Measurements from ENCODE around the gene TMEM186. TPM values are rescaled to one million over a fixed set of nuclear protein-coding genes. Genes with fewer than 3 reads are reported as not detected.

The TMEM186 gene
- total and polyA plus RNA-seq, 2 donors (not counting 1 experiment from before 2014, with no cell fraction given), result 6.8 to 8.6 TPM

- TF ChIP-seq EZH2 (IDR thresholded peaks at IDR 0.05; ENCODE audit: low read length, missing control alignments) (no peak), CTCF (conservative IDR thresholded peaks at IDR 0.05 in 1 of 2, IDR thresholded peaks at IDR 0.05 in 1 of 2; ENCODE audit: low read depth in 1 of 2, low read length in 2 of 2) (no peak)
- Histone ChIP-seq H3K27me3 (ENCODE audit: control insufficient read depth, insufficient read depth, low read length) (no peaks in the 10 kb centered on the region), H3K36me3 (ENCODE audit: control insufficient read depth, insufficient read depth, low read length) (peaks cover 11% of the 10 kb centered on the region), H3K9me3 (ENCODE audit: control insufficient read depth, insufficient read depth, low read depth, low read length) (no peaks in the 10 kb centered on the region), H3K9ac (ENCODE audit: insufficient read depth, low read length) (no peak overlapping the region), H3K27ac (ENCODE audit: insufficient read depth, low read length) (no peak overlapping the region), H3K4me2 (ENCODE audit: extremely low read depth, insufficient read depth, low read length) (no peak overlapping the region), H2AFZ (ENCODE audit: low read length) (no peak overlapping the region), H4K20me1 (ENCODE audit: control insufficient read depth, extremely low read depth, insufficient read depth, low read length) (no peaks in the 10 kb centered on the region), H3K4me3 (replicated peaks in 1 of 4; ENCODE audit: control extremely low read depth in 1 of 4, insufficient read depth in 1 of 4, low read depth in 3 of 4, low read length in 4 of 4) (no peak overlapping the region), H3K4me1 (ENCODE audit: control insufficient read depth, extremely low read depth, insufficient read depth, low read length) (no peaks in the 10 kb centered on the region), H3K79me2 (ENCODE audit: control insufficient read depth, insufficient read depth, low read length) (peaks cover 6% of the 10 kb centered on the region)
- DNase-seq (ENCODE audit: low read depth in 2 of 2), result no peak
These were observed 35.3 kb upstream of the TMEM186 start for GRCh38 chr16:8832717-8833105.

- Histone ChIP-seq H3K79me2 (ENCODE audit: control insufficient read depth, insufficient read depth, low read length) (peaks cover 6% of the 10 kb centered on the region), H3K4me3 (replicated peaks in 1 of 4; ENCODE audit: control extremely low read depth in 1 of 4, insufficient read depth in 1 of 4, low read depth in 3 of 4, low read length in 4 of 4) (no peak overlapping the region)
These were observed 34.7 kb upstream of the TMEM186 start for GRCh38 chr16:8831871-8832716.

GRCh38 chr16:8831450-8831849 is 34.0 kb upstream of the TMEM186 start:
- no peak for TF ChIP-seq CTCF (conservative IDR thresholded peaks at IDR 0.05 in 1 of 2, IDR thresholded peaks at IDR 0.05 in 1 of 2; ENCODE audit: low read depth in 1 of 2, low read length in 2 of 2)
- peaks cover 6% of the 10 kb centered on the region for H3K79me2 ChIP-seq (ENCODE audit: control insufficient read depth, insufficient read depth, low read length)

More at GRCh38 chr16:8831871-8832716, 34.7 kb upstream of the TMEM186 start:
- peaks cover 11% of the 10 kb centered on the region for H3K36me3 ChIP-seq (ENCODE audit: control insufficient read depth, insufficient read depth, low read length)
- H3K27me3 ChIP-seq (ENCODE audit: control insufficient read depth, insufficient read depth, low read length), result no peaks in the 10 kb centered on the region
- H3K27ac ChIP-seq (ENCODE audit: insufficient read depth, low read length), result no peak overlapping the region
- H3K9ac ChIP-seq (ENCODE audit: insufficient read depth, low read length), result no peak overlapping the region
- no peak overlapping the region for H2AFZ ChIP-seq (ENCODE audit: low read length)
- no peaks in the 10 kb centered on the region for H4K20me1 ChIP-seq (ENCODE audit: control insufficient read depth, extremely low read depth, insufficient read depth, low read length)
- H3K4me1 ChIP-seq (ENCODE audit: control insufficient read depth, extremely low read depth, insufficient read depth, low read length), result no peaks in the 10 kb centered on the region
- no peak for TF ChIP-seq CTCF (conservative IDR thresholded peaks at IDR 0.05 in 1 of 2, IDR thresholded peaks at IDR 0.05 in 1 of 2; ENCODE audit: low read depth in 1 of 2, low read length in 2 of 2)
- no peak for TF ChIP-seq EZH2 (IDR thresholded peaks at IDR 0.05; ENCODE audit: low read length, missing control alignments)
- H3K4me2 ChIP-seq (ENCODE audit: extremely low read depth, insufficient read depth, low read length), result no peak overlapping the region
- DNase-seq (ENCODE audit: low read depth in 2 of 2), result no peak
- no peaks in the 10 kb centered on the region for H3K9me3 ChIP-seq (ENCODE audit: control insufficient read depth, insufficient read depth, low read depth, low read length)

More at GRCh38 chr16:8831450-8831849, 34.0 kb upstream of the TMEM186 start:
- H3K9me3 ChIP-seq (ENCODE audit: control insufficient read depth, insufficient read depth, low read depth, low read length), result no peaks in the 10 kb centered on the region
- H3K36me3 ChIP-seq (ENCODE audit: control insufficient read depth, insufficient read depth, low read length), result peaks cover 11% of the 10 kb centered on the region
- H3K4me1 ChIP-seq (ENCODE audit: control insufficient read depth, extremely low read depth, insufficient read depth, low read length), result no peaks in the 10 kb centered on the region
- no peak overlapping the region for H3K4me3 ChIP-seq (replicated peaks in 1 of 4; ENCODE audit: control extremely low read depth in 1 of 4, insufficient read depth in 1 of 4, low read depth in 3 of 4, low read length in 4 of 4)
- DNase-seq (ENCODE audit: low read depth in 2 of 2), result no peak
- no peak overlapping the region for H3K27ac ChIP-seq (ENCODE audit: insufficient read depth, low read length)
- no peak overlapping the region for H2AFZ ChIP-seq (ENCODE audit: low read length)
- H3K9ac ChIP-seq (ENCODE audit: insufficient read depth, low read length), result no peak overlapping the region
- no peaks in the 10 kb centered on the region for H4K20me1 ChIP-seq (ENCODE audit: control insufficient read depth, extremely low read depth, insufficient read depth, low read length)
- H3K4me2 ChIP-seq (ENCODE audit: extremely low read depth, insufficient read depth, low read length), result no peak overlapping the region
- H3K27me3 ChIP-seq (ENCODE audit: control insufficient read depth, insufficient read depth, low read length), result no peaks in the 10 kb centered on the region
